GM12878 (cell line): Measurements from ENCODE around the gene IDH3B. TPM values are rescaled to one million over a fixed set of nuclear protein-coding genes. Genes with fewer than 3 reads are reported as not detected.

Experiments used
- ATAC-seq: fragments of 200-7000 bp; cut with Tn5 transposase; 3 replicates; pipeline ENCODE4 v1.9.1; 2020; ENCODE audit warnings: mild to moderate bottlenecking, moderate library complexity
- BruUV-seq: library from RNA; stranded (reverse); fragments of 400-500 nt; replicated peaks from 2 replicates; lab custom pipeline; 2021; lab: Mats Ljungman, UMichigan
- CTCF ChIA-PET: fragments of 300-600 bp; sonication (Branson Sonifier 250); formaldehyde crosslinking; extraction: SDS; loops from one replicate; lab custom pipeline; 2021; ENCODE audit warnings: inconsistent platforms; lab: Yijun Ruan, JAX
- POLR2A ChIA-PET: fragments of 350-600 bp; formaldehyde crosslinking; extraction: SDS; loops from one replicate; lab custom pipeline; 2021; ENCODE audit warnings: inconsistent platforms; lab: Charles Lee
- RAD21 ChIA-PET: fragments of 300-600 bp; sonication (Branson Sonifier 250); formaldehyde crosslinking; loops from one replicate; lab custom pipeline; 2023; ENCODE audit warnings: antibody characterized with exemption; ENCODE audit not compliant: unreplicated experiment; lab: Charles Lee
- SMC1A ChIA-PET: fragments of 300-600 bp; sonication (Branson Sonifier 250); formaldehyde crosslinking; loops from one replicate; lab custom pipeline; 2023; ENCODE audit not compliant: unreplicated experiment, uncharacterized antibody; lab: Charles Lee
- DNase-seq: peaks from one replicate; pipeline ENCODE4 v3.0.0-alpha.2; 2011; ENCODE audit warnings: low read depth, low spot score
- FAIRE-seq: peaks from 3 replicates; lab custom pipeline; 2011; peaks lifted over from hg19 to GRCh38; lab: Jason Lieb, UNC
- H2AFZ ChIP-seq: 2 replicates; pipeline ENCODE4 v1.6.0; 2011; ENCODE audit warnings: low read depth, low read length, control low read depth; ENCODE audit not compliant: control insufficient read depth
- H3K27ac ChIP-seq: 2 replicates; pipeline ENCODE4 v1.5.1; 2011; ENCODE audit warnings: control low read depth; ENCODE audit not compliant: control insufficient read depth, insufficient read depth
- H3K27me3 ChIP-seq, 2 experiments: replicated peaks in 1 of 2; 2 replicates each; pipeline versions ENCODE4 v1.6.0 to v1.6.1; 2011; ENCODE audit warnings: low read length in 1 of 2; ENCODE audit not compliant: control insufficient read depth in 2 of 2, insufficient read depth in 2 of 2
- H3K36me3 ChIP-seq, 2 experiments: 2 replicates each; pipeline ENCODE4 v1.5.1; 2011; ENCODE audit warnings: low read length in 1 of 2; ENCODE audit not compliant: control insufficient read depth in 2 of 2, insufficient read depth in 2 of 2
- H3K4me1 ChIP-seq: 2 replicates; pipeline ENCODE4 v1.6.1; 2011; ENCODE audit warnings: mild to moderate bottlenecking, low read length, moderate library complexity, mixed read lengths; ENCODE audit not compliant: control insufficient read depth, insufficient read depth
- H3K4me2 ChIP-seq: 2 replicates; pipeline ENCODE4 v1.6.0; 2011; ENCODE audit warnings: control low read depth; ENCODE audit not compliant: control insufficient read depth, insufficient read depth
- H3K4me3 ChIP-seq: fragments of 200-600 bp; sonication (generic); 2 replicates; pipeline ENCODE4 v1.5.1; 2016
- H3K79me2 ChIP-seq: 2 replicates; pipeline ENCODE4 v1.6.0; 2011; ENCODE audit warnings: low read length; ENCODE audit not compliant: control insufficient read depth, insufficient read depth
- H3K9ac ChIP-seq: 2 replicates; pipeline ENCODE4 v1.8.0; 2011; ENCODE audit warnings: low read length, control low read depth, mixed read lengths; ENCODE audit not compliant: control insufficient read depth, insufficient read depth
- H3K9me3 ChIP-seq: replicated peaks from 3 replicates; pipeline ENCODE4 v1.5.1; 2011; ENCODE audit warnings: mild to moderate bottlenecking, low read length; ENCODE audit not compliant: control insufficient read depth, insufficient read depth
- H4K20me1 ChIP-seq: 2 replicates; pipeline ENCODE4 v1.6.0; 2011; ENCODE audit not compliant: control insufficient read depth, insufficient read depth
- ATF3 ChIP-seq: IDR thresholded peaks from 2 replicates; pipeline ENCODE4 v1.6.1; 2011; ENCODE audit warnings: low read depth, mild to moderate bottlenecking, low read length, moderate library complexity, borderline replicate concordance; ENCODE audit errors: extremely low read depth
- DPF2 ChIP-seq: fragments of 450-650 bp; IDR thresholded peaks from 2 replicates; pipeline ENCODE4 v1.6.1; 2017; ENCODE audit warnings: mild to moderate bottlenecking
- HSF1 ChIP-seq: fragments of 150-350 bp; IDR thresholded peaks from 2 replicates; pipeline ENCODE4 v1.6.1; 2014; ENCODE audit warnings: mild to moderate bottlenecking, low read depth, low read length
- MAX ChIP-seq: IDR thresholded peaks from 2 replicates; pipeline ENCODE4 v1.6.1; 2012; ENCODE audit warnings: low read depth, low read length, improper control_type of control experiment
- MTA3 ChIP-seq: IDR thresholded peaks from 2 replicates; pipeline ENCODE4 v1.6.1; 2012; ENCODE audit warnings: low read length, inconsistent platforms, borderline replicate concordance
- POU2F2 ChIP-seq: IDR thresholded peaks from 3 replicates; pipeline ENCODE4 v1.6.1; 2011; ENCODE audit warnings: low read depth, mild to moderate bottlenecking, low read length, borderline replicate concordance
- RAD21 ChIP-seq: IDR thresholded peaks from 2 replicates; pipeline ENCODE4 v1.6.1; 2011; ENCODE audit warnings: mild to moderate bottlenecking, low read depth, low read length, moderate library complexity; ENCODE audit not compliant: insufficient read depth
- SIN3A ChIP-seq: IDR thresholded peaks from 2 replicates; pipeline ENCODE4 v1.6.1; 2012; ENCODE audit warnings: low read depth, low read length, improper control_type of control experiment
- SKIL ChIP-seq: fragments of 450-650 bp; IDR thresholded peaks from 2 replicates; pipeline ENCODE4 v1.6.1; 2017; ENCODE audit warnings: mild to moderate bottlenecking, low read depth, inconsistent platforms; ENCODE audit not compliant: poor library complexity, severe bottlenecking
- SMARCA5 ChIP-seq: fragments of 450-650 bp; IDR thresholded peaks from 2 replicates; pipeline ENCODE4 v1.6.1; 2017; ENCODE audit warnings: mild to moderate bottlenecking
- TAF1 ChIP-seq: IDR thresholded peaks from 2 replicates; pipeline ENCODE4 v1.6.1; 2011; ENCODE audit warnings: mild to moderate bottlenecking, low read depth, low read length, borderline replicate concordance
- YBX1 ChIP-seq: fragments of 450-650 bp; IDR thresholded peaks from 2 replicates; pipeline ENCODE4 v1.6.1; 2016; ENCODE audit warnings: antibody characterized with exemption
- ZZZ3 ChIP-seq: IDR thresholded peaks from 2 replicates; pipeline ENCODE4 v1.6.1; 2011; ENCODE audit warnings: low read depth; ENCODE audit not compliant: control insufficient read depth, insufficient read length
- WGBS: methylation state at CpG from one replicate; pipeline ENCODE4 v1.1.6; 2016; ENCODE audit warnings: low lambda C conversion rate; ENCODE audit not compliant: insufficient replicate concordance, insufficient coverage; ENCODE audit errors: missing lambda C conversion rate; 5-methylcytosine and 5-hydroxymethylcytosine counted together
- in situ Hi-C: fragments of 300-500 bp; cut with MboI; formaldehyde crosslinking; loops from 9 replicates; pipeline ENCODE4 v1.14.3; 2018; ENCODE audit warnings: mixed read lengths
- intact Hi-C: fragments of 100-400 bp; cut with micrococcal nuclease; formaldehyde crosslinking; loops from one replicate; pipeline ENCODE4 v1.14.2; 2022; ENCODE audit not compliant: unreplicated experiment
- polyA plus RNA-seq, 11 experiments: library from polyadenylated mRNA; depleted of rRNA in 4 of 11; unstranded in 6 of 11; stranded (reverse) in 5 of 11; fragments of >200 nt; fragmentation: Nextera tagmentation in 4 of 11; fragmentation: Illumina TruSeq in 1 of 11; extraction: Ambion mirVana in 4 of 11; extraction: Trizol in 1 of 11; gene quantifications; 1 replicate in 1 of 11; 2 replicates in 10 of 11; pipeline versions ENCODE4 v1.2.1 to v1.2.3, GENCODE V29; 2011 to 2016; ENCODE audit warnings: inconsistent platforms in 2 of 11, missing spikeins in 2 of 11, low read depth in 1 of 11
- total RNA-seq, 4 experiments: library from RNA; depleted of rRNA in 3 of 4; stranded (reverse); fragments of >200 nt in 3 of 4; fragmentation: Illumina TruSeq in 1 of 4; extraction: Trizol in 1 of 4; gene quantifications; 2 replicates each; pipeline versions ENCODE4 v1.2.1 to v1.2.3, GENCODE V29; 2013 to 2021
- TF ChIP-seq, protein P1 (sequence below): IDR thresholded peaks from 2 replicates; pipeline ENCODE4 v1.6.1; 2011; ENCODE audit warnings: borderline replicate concordance, low read depth, mild to moderate bottlenecking, moderate library complexity, low read length; ENCODE audit not compliant: insufficient read depth, poor library complexity, severe bottlenecking

The IDH3B gene
- total and polyA plus RNA-seq, 10 of the 15 experiments (the other 5 are each of a cell fraction or from before 2014, with no cell fraction given), result 65.3 to 177 (median 121) TPM

DNA sequence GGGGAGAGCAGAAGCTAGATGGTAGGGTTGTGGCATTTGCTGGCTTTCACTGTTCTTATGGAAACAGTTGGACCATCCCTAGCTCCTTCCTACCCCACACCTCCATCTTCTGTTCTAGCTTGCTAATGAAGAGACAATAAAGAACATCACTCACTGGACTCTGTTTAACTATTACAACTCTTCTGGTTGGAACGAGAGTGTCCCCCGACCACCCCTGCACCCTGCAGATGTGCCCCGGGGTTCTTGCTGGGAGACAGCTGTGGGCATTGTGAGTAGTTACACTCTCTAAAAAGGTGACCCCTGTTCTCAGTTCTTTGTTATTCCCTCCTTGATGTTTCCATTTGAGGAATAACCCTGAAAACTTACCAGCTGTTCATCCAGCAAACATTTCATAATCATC is 51.9 kb downstream of the IDH3B start:
- FAIRE-seq, result no peak
- H3K27me3 ChIP-seq, result peaks cover 0 to 2% of the 10 kb centered on the region in 2 experiments; a peak in 2 of 4 replicates
- H3K36me3 ChIP-seq, result no peaks in the 10 kb centered on the region
- peaks cover under 1% of the 10 kb centered on the region; the same call in 2 of the 3 replicates for H3K9me3 ChIP-seq
- ChIA-PET RAD21 (no interaction called here), POLR2A (no interaction called here), CTCF (interaction anchor here (0.9 kb wide), 1 partner anchor 90 kb away, joined by 3 read pairs; no protein-coding TSS in a partner anchor), SMC1A (no interaction called here)
- DNase-seq, result no peak
- 33% methylated on average over 3 of the region's 3 CpGs for WGBS
- no peak overlapping the region for H2AFZ ChIP-seq
- H3K27ac ChIP-seq, result no peak overlapping the region
- H3K4me2 ChIP-seq, result no peak overlapping the region
- intact Hi-C loops, result no loop called here
- TF ChIP-seq ATF3 (no peak), TAF1 (no peak), DPF2 (no peak), POU2F2 (no peak), YBX1 (no peak), SKIL (no peak), MTA3 (no peak), SIN3A (no peak), SMARCA5 (no peak), ZZZ3 (no peak), RAD21 (no peak), MAX (no peak), HSF1 (no peak)
- TF ChIP-seq, protein P1, sequence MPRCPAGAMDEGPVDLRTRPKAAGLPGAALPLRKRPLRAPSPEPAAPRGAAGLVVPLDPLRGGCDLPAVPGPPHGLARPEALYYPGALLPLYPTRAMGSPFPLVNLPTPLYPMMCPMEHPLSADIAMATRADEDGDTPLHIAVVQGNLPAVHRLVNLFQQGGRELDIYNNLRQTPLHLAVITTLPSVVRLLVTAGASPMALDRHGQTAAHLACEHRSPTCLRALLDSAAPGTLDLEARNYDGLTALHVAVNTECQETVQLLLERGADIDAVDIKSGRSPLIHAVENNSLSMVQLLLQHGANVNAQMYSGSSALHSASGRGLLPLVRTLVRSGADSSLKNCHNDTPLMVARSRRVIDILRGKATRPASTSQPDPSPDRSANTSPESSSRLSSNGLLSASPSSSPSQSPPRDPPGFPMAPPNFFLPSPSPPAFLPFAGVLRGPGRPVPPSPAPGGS, result no peak
- no TSS peak for BruUV-seq
- no peak for ATAC-seq
- H3K79me2 ChIP-seq, result no peaks in the 10 kb centered on the region
- in situ Hi-C loops, result no loop called here
- no peak overlapping the region for H3K9ac ChIP-seq
- peaks cover 1% of the 10 kb centered on the region; the same call in 1 of the 2 replicates for H3K4me1 ChIP-seq
- H3K4me3 ChIP-seq, result no peak overlapping the region
- no peaks in the 10 kb centered on the region for H4K20me1 ChIP-seq
